NT2/D1 (cell line): ENCODE results near the gene UQCR10.

Experiments
- YY1 ChIP-seq: IDR thresholded peaks from 2 replicates; pipeline ENCODE4 v1.6.1; 2011; ENCODE audit not compliant: insufficient read length, insufficient read depth
- ZNF274 ChIP-seq: IDR thresholded peaks from 2 replicates; pipeline ENCODE4 v1.6.1; 2011; ENCODE audit warnings: mild to moderate bottlenecking, low read depth, low read length

DNA sequence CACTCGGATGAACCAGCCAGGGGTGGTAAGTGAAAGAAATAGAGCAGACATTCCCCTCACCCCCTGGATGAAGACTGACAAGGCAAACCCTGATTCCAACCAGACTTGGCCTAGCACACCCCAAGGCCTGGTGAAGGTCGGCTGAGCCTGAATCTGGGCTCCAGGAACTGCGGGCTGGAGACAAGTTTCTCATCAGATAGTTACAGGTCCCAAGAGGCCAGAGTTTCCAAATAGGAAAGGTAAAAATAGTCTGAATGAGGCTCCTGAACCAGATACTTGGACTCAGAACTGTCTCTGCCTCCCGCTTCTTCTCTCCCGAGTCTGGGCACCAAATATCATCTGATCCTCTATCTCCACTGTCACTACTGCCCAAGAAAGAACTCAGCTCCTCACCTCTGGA is 8.2 kb upstream of the UQCR10 start:
- no peak for TF ChIP-seq ZNF274
- no peak for TF ChIP-seq YY1
